Naive thymus-derived CD8-positive, alpha-beta T cell (primary cell): ENCODE measurements around the gene MOB4. TPM values are rescaled to one million over a fixed set of nuclear protein-coding genes. Genes with fewer than 3 reads are reported as not detected.
"Not testable (repeated sequence)": the region's sequence is repeated elsewhere in the genome, so short reads cannot be mapped to it uniquely, and the experiment has no call there.

Source experiments
- ATAC-seq, 2 donors: fragments of 150-1000 bp; cut with Tn5 transposase in 1 of 2; sonication (Bioruptor Pico), chemical (Tn5 transposase) in 1 of 2; 1 replicate in 1 of 2; 2 replicates in 1 of 2; pipeline ENCODE4 v1.10.0; 2021; ENCODE audit warnings: mild to moderate bottlenecking in 2 of 2, moderate library complexity in 2 of 2
- POLR2A ChIA-PET: fragments of 350-600 bp; sonication (Branson Sonifier 250); formaldehyde crosslinking; loops from one replicate; lab custom pipeline; 2021; ENCODE audit warnings: antibody characterized with exemption; lab: Charles Lee
- DNase-seq, 10 donors: peaks; one replicate each; pipeline versions ENCODE4 v3.0.0 to v3.0.0-alpha.2; 2020 to 2022
- H3K27ac Mint-ChIP-seq, 10 donors: one replicate each; pipeline ENCODE4 v1.8.0; 2020 to 2022; ENCODE audit warnings: mild to moderate bottlenecking in 10 of 10, mixed read lengths in 10 of 10, moderate library complexity in 4 of 10, inconsistent platforms in 1 of 10
- H3K27me3 Mint-ChIP-seq, 5 donors: one replicate each; pipeline ENCODE4 v1.8.0; 2021 to 2022; ENCODE audit warnings: mixed read lengths in 5 of 5
- H3K36me3 Mint-ChIP-seq, 3 donors: one replicate each; pipeline ENCODE4 v1.8.0; 2020 to 2022; ENCODE audit warnings: mixed read lengths in 3 of 3, mild to moderate bottlenecking in 2 of 3, inconsistent platforms in 1 of 3
- H3K4me1 Mint-ChIP-seq, 4 donors: one replicate each; pipeline ENCODE4 v1.8.0; 2021 to 2022; ENCODE audit warnings: mixed read lengths in 4 of 4
- H3K4me3 Mint-ChIP-seq, 10 donors: one replicate each; pipeline ENCODE4 v1.8.0; 2020 to 2022; ENCODE audit warnings: mild to moderate bottlenecking in 10 of 10, mixed read lengths in 10 of 10, moderate library complexity in 6 of 10, inconsistent platforms in 1 of 10
- H3K9me3 Mint-ChIP-seq, 9 donors: one replicate each; pipeline ENCODE4 v1.8.0; 2020 to 2022; ENCODE audit warnings: mixed read lengths in 9 of 9, mild to moderate bottlenecking in 3 of 9, inconsistent platforms in 1 of 9, moderate library complexity in 1 of 9
- polyA plus RNA-seq, 3 donors: library from polyadenylated mRNA; unstranded; fragments of 300-500 nt; fragmentation: Illumina TruSeq; gene quantifications; one replicate each; pipeline ENCODE4 v1.2.3, GENCODE V29; 2021
- total RNA-seq, 8 experiments: library from RNA in 2 of 8; stranded (reverse) in 2 of 8; gene quantifications; one replicate each; pipeline ENCODE4 v1.2.3 and lab custom pipeline; 2021 to 2026

Gene MOB4
- total RNA-seq (10 to 100 TPM; 24.0 to 26.1 TPM), polyA plus RNA-seq (10 to 100 TPM; 19.4 to 29.1 (median 23.6) TPM), total RNA-seq (lab: John Stamatoyannopoulos, UW) (4.9 to 25.1 (median 16.7) reads per million in 6 experiments)

- no peaks in the 10 kb centered on the region for H3K27me3 Mint-ChIP-seq
- DNase-seq (peak; percentile 87 to 95 (median 92)), ATAC-seq (peak; percentile 84 to 87)
- peak within 1 kb of the TSS; percentile 80 to 99 (median 94) for H3K4me3 Mint-ChIP-seq
- peak within 1 kb of the TSS; percentile 88 to 99 (median 95) for H3K27ac Mint-ChIP-seq
- peaks cover 17 to 61% (median 35%) of the 10 kb centered on the region in 4 donors for H3K4me1 Mint-ChIP-seq
- POLR2A ChIA-PET, result interaction anchor here (0.6 to 3.7 kb wide), 12 partner anchors 10 to 1254 kb away, joined by 4 to 150 read pairs (median 8); partner anchors contain the start of genes COQ10B, HSPD1, HSPE1 and MARS2
- peaks cover 7 to 20% (median 17%) of the 10 kb centered on the region in 3 donors for H3K36me3 Mint-ChIP-seq
- H3K9me3 Mint-ChIP-seq, result peaks cover 0 to 11% (median under 1%) of the 10 kb centered on the region in 9 donors
These were observed at the start of gene MOB4 for GRCh38 chr2:197515739-197516392. Gene MOB4 (plus strand): TSS chr2:197516066. CDS start chr2:197516087, 21 bp downstream.

DNA sequence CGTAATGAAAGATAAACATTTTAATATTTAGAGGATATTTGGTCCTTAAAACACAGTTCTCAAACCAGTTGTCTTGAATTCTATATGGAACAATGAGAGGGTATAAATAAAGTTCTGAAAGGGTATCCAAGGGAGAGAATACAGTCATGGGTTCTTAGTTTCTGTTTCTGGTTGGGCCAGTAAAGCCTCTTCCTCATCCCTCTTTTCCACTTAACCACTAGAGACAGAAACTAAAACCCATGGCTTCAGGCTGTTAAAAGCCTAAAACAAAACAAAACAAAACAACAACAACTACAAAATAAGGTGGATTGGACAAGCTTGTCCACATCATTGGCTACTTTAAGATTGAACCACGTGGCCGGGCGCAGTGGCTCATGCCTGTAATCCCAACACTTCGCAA is 43.7 kb upstream of the MOB4 start:
- Mint-ChIP-seq H3K9me3 (no peaks in the 10 kb centered on the region), H3K27ac (peak overlapping the region in 3 of 10 donors; percentile 61 to 79 (median 78)), H3K4me3 (no peak overlapping the region), H3K36me3 (peaks cover 4 to 86% (median 31%) of the 10 kb centered on the region in 3 donors), H3K27me3 (no peaks in the 10 kb centered on the region), H3K4me1 (peaks cover 0 to 4% (median 2%) of the 10 kb centered on the region in 4 donors)
- no peak for ATAC-seq
- no peak for DNase-seq
- POLR2A ChIA-PET, result interaction anchor here (0.7 kb wide), 1 partner anchor 155 kb away, joined by 4 read pairs; no protein-coding TSS in a partner anchor

DNA sequence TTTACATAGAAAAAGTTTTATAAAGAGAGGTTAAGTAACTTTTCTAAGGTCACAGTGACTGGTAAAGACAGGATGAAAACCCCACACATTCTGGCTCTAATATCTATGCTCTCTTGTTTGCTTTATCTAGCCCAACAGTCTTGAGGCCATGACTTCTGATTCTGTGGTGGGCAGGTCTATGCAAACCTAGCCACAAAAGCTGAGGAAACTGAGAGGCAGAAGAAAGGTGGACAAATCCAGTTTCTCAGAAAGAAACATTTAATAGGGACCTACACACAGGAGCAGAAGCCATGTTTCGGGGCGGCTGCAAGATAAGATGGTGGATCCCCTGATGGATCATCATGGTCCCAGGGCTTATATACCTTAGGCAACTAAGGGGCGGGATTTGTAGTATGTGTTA is 38.1 kb upstream of the MOB4 start:
- no peak overlapping the region for H3K4me3 Mint-ChIP-seq
- DNase-seq, result no peak
- peaks cover 8 to 69% (median 46%) of the 10 kb centered on the region in 3 donors for H3K36me3 Mint-ChIP-seq

GRCh38 chr2:197480165-197481036 is 35.5 kb upstream of the MOB4 start:
- POLR2A ChIA-PET, result interaction anchor here (0.6 to 1.2 kb wide), 2 partner anchors 44 to 74 kb away, joined by 3 to 4 read pairs; no protein-coding TSS in a partner anchor
- DNase-seq (no peak), ATAC-seq (peak in 1 of 2 donors; percentile 15)
- Mint-ChIP-seq H3K4me1 (peaks cover 0 to 4% (median under 1%) of the 10 kb centered on the region in 4 donors), H3K27ac (peak overlapping the region in 4 of 10 donors; percentile 52 to 68 (median 61)), H3K4me3 (no peak overlapping the region), H3K27me3 (no peaks in the 10 kb centered on the region), H3K36me3 (peaks cover 6 to 61% (median 49%) of the 10 kb centered on the region in 3 donors), H3K9me3 (peaks cover 0 to 17% (median 4%) of the 10 kb centered on the region in 9 donors)

More for the DNA sequence above, 38.1 kb upstream of the MOB4 start:
- no peaks in the 10 kb centered on the region for H3K27me3 Mint-ChIP-seq
- H3K4me1 Mint-ChIP-seq, result peaks cover 0 to 2% (median under 1%) of the 10 kb centered on the region in 4 donors
- peak overlapping the region in 2 of 10 donors; percentile 10 to 74 for H3K27ac Mint-ChIP-seq
- POLR2A ChIA-PET, result interaction anchor here (0.6 kb wide), 1 partner anchor 11 kb away, joined by 3 read pairs; no protein-coding TSS in a partner anchor
- no peak for ATAC-seq
- peaks cover 0 to 5% (median 0%) of the 10 kb centered on the region in 9 donors for H3K9me3 Mint-ChIP-seq

DNA sequence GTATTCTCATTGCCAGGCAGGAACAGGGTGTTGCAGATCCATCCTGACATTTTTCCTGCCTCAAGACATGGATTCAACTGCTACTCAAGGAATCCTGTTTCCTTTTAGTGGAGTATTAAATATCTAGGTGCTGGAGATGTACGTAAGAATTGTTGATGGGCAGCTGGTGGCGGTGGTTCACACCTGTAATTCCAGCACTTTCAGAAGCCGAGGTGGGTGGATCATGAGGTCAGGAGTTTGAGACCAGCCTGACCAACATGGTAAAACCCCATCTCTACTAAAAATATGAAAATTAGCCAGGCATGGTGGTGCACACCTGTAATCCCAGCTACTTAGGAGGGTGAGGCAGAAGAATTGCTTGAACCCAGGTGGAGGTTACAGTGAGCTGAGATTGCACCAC is 31.6 kb upstream of the MOB4 start:
- not testable (repeated sequence) for ATAC-seq, H3K4me1 Mint-ChIP-seq, DNase-seq, H3K4me3 Mint-ChIP-seq, H3K27me3 Mint-ChIP-seq
- Mint-ChIP-seq H3K9me3 (peaks cover 0 to 17% (median 4%) of the 10 kb centered on the region in 9 donors), H3K36me3 (peaks cover 6 to 65% (median 54%) of the 10 kb centered on the region in 3 donors), H3K27ac (peak overlapping the region in 3 of 10 donors; percentile 25 to 41 (median 39))
- POLR2A ChIA-PET, result interaction anchor here (0.6 to 1.5 kb wide), 4 partner anchors 16 to 84 kb away, joined by 3 to 11 read pairs (median 4); partner anchors contain the start of genes COQ10B, HSPD1 and HSPE1

GRCh38 chr2:197486175-197486574 is 29.7 kb upstream of the MOB4 start:
- no peak for ATAC-seq
- no peak for DNase-seq
- peak overlapping the region in 7 of 10 donors; percentile 5 to 66 (median 48) for H3K27ac Mint-ChIP-seq
- peaks cover 0 to 74% (median 55%) of the 10 kb centered on the region in 3 donors for H3K36me3 Mint-ChIP-seq
- H3K4me3 Mint-ChIP-seq, result no peak overlapping the region
- H3K27me3 Mint-ChIP-seq, result no peaks in the 10 kb centered on the region
- POLR2A ChIA-PET, result no interaction called here
- H3K9me3 Mint-ChIP-seq, result peaks cover 0 to 17% (median 4%) of the 10 kb centered on the region in 9 donors
- peaks cover 0 to 4% (median 0%) of the 10 kb centered on the region in 4 donors for H3K4me1 Mint-ChIP-seq

DNA sequence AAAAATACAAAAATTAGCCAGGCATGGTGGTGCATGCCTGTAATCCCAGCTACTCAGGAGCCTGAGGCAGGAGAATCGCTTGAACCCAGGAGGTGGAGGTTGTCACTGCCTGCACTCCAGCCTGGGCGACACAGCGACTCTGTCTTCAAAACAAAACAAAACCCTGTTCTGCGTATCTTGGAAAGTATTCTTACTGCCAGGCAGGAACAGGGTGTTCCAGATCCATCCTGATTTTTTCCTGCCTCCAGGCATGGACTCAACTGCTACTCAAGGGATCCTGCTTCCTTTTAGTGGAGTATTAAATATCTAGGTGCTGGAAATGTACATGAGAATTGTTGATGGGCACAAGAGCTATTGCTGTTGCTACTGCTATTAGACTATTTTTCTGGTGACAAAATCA is 28.5 kb upstream of the MOB4 start:
- Mint-ChIP-seq H3K27me3 (no peaks in the 10 kb centered on the region), H3K4me1 (peaks cover 0 to 6% (median 0%) of the 10 kb centered on the region in 4 donors), H3K9me3 (peaks cover 0 to 17% (median 4%) of the 10 kb centered on the region in 9 donors), H3K27ac (peak overlapping the region in 3 of 10 donors; percentile 0 to 47 (median 28)), H3K36me3 (peaks cover 0 to 83% (median 49%) of the 10 kb centered on the region in 3 donors), H3K4me3 (no peak overlapping the region)
- DNase-seq (no peak), ATAC-seq (no peak)
- POLR2A ChIA-PET, result interaction anchor here (2.4 kb wide), 1 partner anchor 29 kb away, joined by 6 read pairs; the partner anchor contains the start of gene MOB4

DNA sequence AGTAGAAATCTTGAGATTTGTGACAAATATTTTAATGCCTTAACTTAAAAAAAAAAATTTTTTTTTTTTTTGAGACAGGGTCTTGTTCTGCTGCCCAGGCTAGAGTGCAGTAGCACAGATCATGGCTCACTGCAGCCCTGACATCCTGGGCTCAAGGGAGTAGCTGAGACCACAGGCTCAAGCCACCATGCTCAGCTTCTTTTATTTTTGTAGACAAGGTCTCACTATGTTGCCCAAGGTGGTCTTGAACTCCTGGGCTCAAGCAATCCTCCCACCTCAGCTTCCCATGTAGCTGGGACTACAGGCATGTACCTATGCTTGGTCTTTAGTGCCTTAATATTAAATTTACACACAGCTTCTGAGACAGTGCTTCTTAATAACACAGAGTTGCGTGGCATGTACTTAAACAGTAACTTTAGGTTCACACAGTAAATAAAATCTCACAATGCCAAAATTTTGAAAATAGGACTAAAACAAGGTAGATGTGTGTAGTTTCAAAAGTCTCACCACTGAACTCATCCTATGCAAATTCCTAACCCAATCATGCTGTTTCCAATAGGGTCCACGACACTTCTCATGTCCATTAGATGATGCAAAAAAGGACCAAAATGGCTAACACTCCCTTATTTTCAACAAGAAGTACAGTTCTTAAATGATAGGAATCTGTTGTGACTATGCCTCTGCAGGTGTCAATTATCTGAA is 20.3 kb upstream of the MOB4 start:
- H3K36me3 Mint-ChIP-seq, result peaks cover 4 to 73% (median 29%) of the 10 kb centered on the region in 3 donors
- ATAC-seq (no peak), DNase-seq (no peak)
- peak overlapping the region in 6 of 10 donors; percentile 30 to 98 (median 73) for H3K27ac Mint-ChIP-seq
- POLR2A ChIA-PET, result interaction anchor here (0.6 to 1.7 kb wide), 3 partner anchors 60 to 696 kb away, joined by 3 to 6 read pairs (median 5); partner anchors contain the start of genes GTF3C3, MARS2 and SF3B1
- no peaks in the 10 kb centered on the region for H3K9me3 Mint-ChIP-seq
- peaks cover 15 to 48% (median 36%) of the 10 kb centered on the region in 4 donors for H3K4me1 Mint-ChIP-seq
- H3K27me3 Mint-ChIP-seq, result no peaks in the 10 kb centered on the region
- peak overlapping the region in 2 of 10 donors; percentile 14 to 95 for H3K4me3 Mint-ChIP-seq

DNA sequence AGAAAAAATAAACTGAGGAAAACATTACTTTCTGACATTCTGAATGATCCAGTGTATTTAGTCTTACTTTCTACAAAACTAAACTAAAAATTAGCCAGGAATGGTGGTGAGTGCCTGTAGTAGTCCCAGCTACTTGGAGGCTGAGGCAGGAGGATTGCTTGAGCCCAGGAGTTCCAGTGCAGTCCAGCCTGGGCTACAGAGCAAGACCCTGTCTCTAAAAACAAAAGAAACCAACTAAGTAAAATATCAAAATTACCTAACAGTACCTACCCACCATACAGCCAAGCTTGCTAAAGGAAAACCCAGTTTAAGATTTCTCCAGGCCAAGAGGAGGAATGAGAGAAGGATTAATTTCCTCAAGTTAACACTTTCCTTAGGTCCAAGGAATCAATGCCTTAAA is 19.2 kb upstream of the MOB4 start:
- DNase-seq, result no peak
- no peaks in the 10 kb centered on the region for H3K27me3 Mint-ChIP-seq
- H3K4me3 Mint-ChIP-seq, result peak overlapping the region in 9 of 10 donors; percentile 16 to 98 (median 46)
- no peaks in the 10 kb centered on the region for H3K9me3 Mint-ChIP-seq
- H3K27ac Mint-ChIP-seq, result peak overlapping the region in 9 of 10 donors; percentile 61 to 98 (median 74)
- ATAC-seq, result no peak
- POLR2A ChIA-PET, result interaction anchor here (1.0 to 1.7 kb wide), 3 partner anchors 62 to 209 kb away, joined by 3 to 6 read pairs (median 5); partner anchors contain the start of genes MARS2 and SF3B1
- peaks cover 4 to 70% (median 25%) of the 10 kb centered on the region in 3 donors for H3K36me3 Mint-ChIP-seq
- H3K4me1 Mint-ChIP-seq, result peaks cover 20 to 59% (median 46%) of the 10 kb centered on the region in 4 donors

- peak overlapping the region; percentile 60 to 98 (median 96) for H3K4me3 Mint-ChIP-seq
- H3K36me3 Mint-ChIP-seq, result peaks cover 4 to 71% (median 31%) of the 10 kb centered on the region in 3 donors
- no peaks in the 10 kb centered on the region for H3K27me3 Mint-ChIP-seq
- peak overlapping the region; percentile 16 to 98 (median 90) for H3K27ac Mint-ChIP-seq
- POLR2A ChIA-PET, result interaction anchor here (1.0 to 5.4 kb wide), 2 partner anchors 19 to 391 kb away, joined by 4 to 150 read pairs; partner anchors contain the start of gene MOB4
- H3K9me3 Mint-ChIP-seq, result no peaks in the 10 kb centered on the region
- DNase-seq (no peak), ATAC-seq (no peak)
- peaks cover 24 to 65% (median 51%) of the 10 kb centered on the region in 4 donors for H3K4me1 Mint-ChIP-seq
These were observed 18.5 kb upstream of the MOB4 start for GRCh38 chr2:197497326-197497725.
